Activated CD4-positive, alpha-beta T cell treated with anti-CD3 and anti-CD28 coated beads for 36 hours (primary cell): ENCODE results near the gene MYO1E. TPM values are rescaled to one million over a fixed set of nuclear protein-coding genes. Genes with fewer than 3 reads are reported as not detected.

Source experiments
- ATAC-seq: fragments of 200-7000 bp; cut with Tn5 transposase; one replicate; pipeline ENCODE4 v1.10.0; 2021; ENCODE audit warnings: mild to moderate bottlenecking, moderate library complexity
- CTCF ChIA-PET: fragments of 350-600 bp; sonication (Branson Sonifier 250); formaldehyde crosslinking; loops from one replicate; lab custom pipeline; 2021; ENCODE audit warnings: antibody characterized with exemption; lab: Charles Lee
- POLR2A ChIA-PET: fragments of 350-600 bp; sonication (Branson Sonifier 250); formaldehyde crosslinking; loops from one replicate; lab custom pipeline; 2021; ENCODE audit warnings: antibody characterized with exemption, inconsistent platforms; lab: Charles Lee
- DNase-seq: peaks from one replicate; pipeline ENCODE4 v3.0.0-alpha.2; 2020
- H3K27ac Mint-ChIP-seq: one replicate; pipeline ENCODE4 v1.8.0; 2021; ENCODE audit warnings: mixed read lengths
- H3K27me3 Mint-ChIP-seq: one replicate; pipeline ENCODE4 v1.8.0; 2021; ENCODE audit warnings: mixed read lengths
- H3K36me3 Mint-ChIP-seq: one replicate; pipeline ENCODE4 v1.8.0; 2021; ENCODE audit warnings: low read depth, mixed read lengths
- H3K4me1 Mint-ChIP-seq: one replicate; pipeline ENCODE4 v1.8.0; 2021; ENCODE audit warnings: mixed read lengths
- H3K4me3 Mint-ChIP-seq: one replicate; pipeline ENCODE4 v1.8.0; 2021; ENCODE audit warnings: mild to moderate bottlenecking, moderate library complexity, mixed read lengths
- H3K9me3 Mint-ChIP-seq: one replicate; pipeline ENCODE4 v1.8.0; 2021; ENCODE audit warnings: low read depth, mixed read lengths
- intact Hi-C, 2 experiments: fragments of 100-400 bp; cut with DNase I in 1 of 2; cut with micrococcal nuclease in 1 of 2; formaldehyde crosslinking; loops; one replicate each; pipeline versions ENCODE4 v1.14.2 to v1.15.1; 2022 to 2024; cut with DNase I, micrococcal nuclease
- total RNA-seq, 2 experiments: library from RNA; stranded (reverse); gene quantifications; one replicate each; pipeline ENCODE4 v1.2.3, GENCODE V29; 2021

MYO1E gene
- total RNA-seq, 2 experiments from 2014 or later: 8.0 to 12.6 TPM

DNA sequence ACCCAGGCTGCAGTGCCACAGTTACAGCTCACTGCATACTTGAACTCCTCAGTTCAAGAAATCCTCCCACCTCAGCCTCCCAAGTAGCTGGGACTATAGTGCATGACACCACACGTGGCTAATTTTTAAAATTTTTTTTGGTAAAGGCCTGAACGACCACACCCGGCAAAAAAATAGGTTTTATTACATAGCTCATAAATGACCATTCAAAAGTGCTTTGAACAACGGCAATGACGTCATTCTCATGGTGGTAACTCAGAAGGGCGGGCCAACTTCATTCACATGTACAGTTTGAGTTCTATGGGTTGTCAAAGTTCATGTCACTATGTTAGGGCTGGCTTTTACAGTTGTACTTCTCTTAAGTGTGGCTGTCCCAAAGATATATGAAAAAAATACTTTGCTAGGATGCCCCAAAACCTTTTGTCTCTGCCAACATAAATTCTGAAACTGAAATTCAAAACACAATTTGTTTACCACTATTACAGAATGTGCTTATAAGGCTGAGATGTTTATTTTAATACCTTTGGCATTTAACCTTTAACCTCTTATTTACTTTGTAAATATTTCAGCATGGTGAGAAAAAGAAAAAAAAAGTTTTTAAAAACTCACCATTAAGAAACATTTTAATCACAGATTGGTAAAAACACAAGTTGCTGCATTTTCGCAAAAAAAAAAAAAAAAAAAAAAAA is 6.2 kb downstream of the MYO1E start:
- Mint-ChIP-seq H3K27ac (no peak overlapping the region), H3K4me3 (no peak overlapping the region), H3K36me3 (no peaks in the 10 kb centered on the region), H3K27me3 (peaks cover 32% of the 10 kb centered on the region), H3K4me1 (peaks cover 7% of the 10 kb centered on the region), H3K9me3 (no peaks in the 10 kb centered on the region)
- ChIA-PET POLR2A (no interaction called here), CTCF (no interaction called here)
- DNase-seq (no peak), ATAC-seq (no peak)
- intact Hi-C loops: no loop called here

DNA sequence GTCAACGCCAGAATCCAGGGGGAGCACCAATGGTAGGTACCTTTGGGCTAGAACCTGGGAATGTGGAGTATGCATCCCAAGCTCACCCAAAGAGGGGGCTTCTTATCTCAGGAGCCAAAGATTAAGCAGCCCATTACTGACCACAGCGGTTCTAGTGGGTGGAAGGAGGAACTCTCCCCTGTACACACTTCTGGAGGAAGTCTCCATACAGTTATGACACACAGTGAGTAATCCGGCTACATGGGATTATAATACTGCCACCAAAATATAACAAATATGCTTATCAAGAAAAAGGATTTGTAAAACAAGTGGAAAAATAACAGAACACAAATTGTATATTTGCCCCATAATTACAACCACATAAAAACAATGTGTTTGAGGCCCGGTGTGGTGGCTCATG is 8.4 kb downstream of the MYO1E start:
- DNase-seq (no peak), ATAC-seq (no peak)
- Mint-ChIP-seq H3K36me3 (no peaks in the 10 kb centered on the region), H3K27me3 (peaks cover 17% of the 10 kb centered on the region), H3K4me3 (no peak overlapping the region), H3K9me3 (no peaks in the 10 kb centered on the region), H3K4me1 (no peaks in the 10 kb centered on the region), H3K27ac (no peak overlapping the region)
- intact Hi-C loops: no loop called here
- CTCF ChIA-PET: interaction anchor here (0.6 kb wide), 1 partner anchor 943 kb away, joined by 3 read pairs; no protein-coding TSS in a partner anchor
- POLR2A ChIA-PET: no interaction called here

DNA sequence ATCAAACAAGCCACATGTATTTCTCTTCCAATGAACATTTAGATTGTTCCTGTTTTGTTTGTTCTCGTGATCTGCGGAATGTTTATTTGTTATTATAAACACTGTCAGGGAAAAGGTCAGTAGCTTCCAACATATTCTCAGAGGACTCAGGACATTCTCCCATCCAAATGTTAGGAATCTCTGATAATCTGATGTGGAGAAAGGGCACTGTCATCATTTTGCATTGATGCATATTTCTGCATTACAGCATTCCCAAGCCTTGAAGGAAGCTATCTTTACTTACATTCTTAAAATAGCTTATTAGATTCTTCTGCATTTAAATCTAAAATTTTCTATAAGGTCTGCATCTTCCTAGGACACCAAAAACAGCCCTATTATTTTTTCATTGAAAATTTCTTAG is 10.3 kb downstream of the MYO1E start:
- intact Hi-C loops: no loop called here
- Mint-ChIP-seq H3K27me3 (peaks cover 15% of the 10 kb centered on the region), H3K9me3 (no peaks in the 10 kb centered on the region), H3K4me1 (no peaks in the 10 kb centered on the region), H3K4me3 (no peak overlapping the region), H3K27ac (no peak overlapping the region), H3K36me3 (no peaks in the 10 kb centered on the region)
- ChIA-PET POLR2A (interaction anchor here (0.6 kb wide), 1 partner anchor 145 kb away, joined by 3 read pairs; no protein-coding TSS in a partner anchor), CTCF (interaction anchor here (0.7 kb wide), 1 partner anchor 110 kb away, joined by 3 read pairs; no protein-coding TSS in a partner anchor)
- ATAC-seq (no peak), DNase-seq (no peak)

DNA sequence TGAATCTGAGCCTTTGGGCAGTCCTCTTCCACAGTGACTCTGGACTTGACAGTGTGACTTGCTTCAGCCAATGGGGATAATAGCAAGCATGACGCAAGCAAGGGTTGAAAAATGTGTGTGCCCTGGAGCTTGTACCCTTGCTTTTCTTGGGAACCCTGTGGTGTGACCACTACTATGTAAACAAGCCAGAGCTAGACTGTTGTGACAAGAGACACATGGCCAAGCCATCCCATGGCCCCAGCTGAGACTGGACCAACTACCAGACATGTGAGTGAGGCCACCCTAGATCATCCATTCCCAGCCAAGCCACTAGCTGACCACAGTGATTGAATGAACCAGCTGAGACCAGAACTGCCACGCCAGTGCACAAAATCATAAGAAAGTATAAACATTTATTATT is 11.8 kb downstream of the MYO1E start:
- no peak for ATAC-seq

DNA sequence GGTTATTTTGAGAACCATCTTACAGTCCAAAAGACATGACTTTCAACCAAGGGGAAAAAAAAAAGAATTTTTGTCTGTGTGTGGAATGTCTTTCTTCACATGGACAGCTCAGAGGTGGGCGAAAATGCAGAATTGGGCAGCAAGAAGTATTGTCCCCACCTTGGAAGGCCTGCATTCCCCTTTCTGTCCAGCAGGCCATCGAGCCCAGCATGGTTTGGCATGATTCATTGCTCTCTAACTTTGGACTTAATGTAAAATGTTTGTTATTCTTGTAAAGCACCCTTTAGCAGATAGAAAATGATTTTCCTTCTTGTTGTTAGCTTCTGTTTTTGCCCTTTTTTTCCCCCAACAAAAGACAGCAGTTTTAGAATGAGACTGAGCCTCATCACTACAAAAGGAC is 12.4 kb downstream of the MYO1E start:
- intact Hi-C loops: no loop called here
- no peaks in the 10 kb centered on the region for H3K9me3 Mint-ChIP-seq
- H3K27ac Mint-ChIP-seq: no peak overlapping the region
- DNase-seq (no peak), ATAC-seq (no peak)
- H3K27me3 Mint-ChIP-seq: peaks cover 16% of the 10 kb centered on the region
- POLR2A ChIA-PET: no interaction called here
- no peak overlapping the region for H3K4me3 Mint-ChIP-seq
- CTCF ChIA-PET: interaction anchor here (0.7 to 1.3 kb wide), 5 partner anchors 9 to 1613 kb away, joined by 3 to 4 read pairs (median 3); partner anchors contain the start of gene MYO1E
- H3K36me3 Mint-ChIP-seq: no peaks in the 10 kb centered on the region
- H3K4me1 Mint-ChIP-seq: no peaks in the 10 kb centered on the region

More for the DNA sequence above, 11.8 kb downstream of the MYO1E start:
- DNase-seq: no peak
- POLR2A ChIA-PET: no interaction called here
- Mint-ChIP-seq H3K36me3 (no peaks in the 10 kb centered on the region), H3K9me3 (no peaks in the 10 kb centered on the region), H3K4me1 (no peaks in the 10 kb centered on the region), H3K27ac (no peak overlapping the region), H3K4me3 (no peak overlapping the region), H3K27me3 (peaks cover 16% of the 10 kb centered on the region)
- intact Hi-C loops: no loop called here
- CTCF ChIA-PET: interaction anchor here (0.7 to 1.3 kb wide), 4 partner anchors 9 to 1613 kb away, joined by 3 to 4 read pairs (median 3); partner anchors contain the start of gene MYO1E

DNA sequence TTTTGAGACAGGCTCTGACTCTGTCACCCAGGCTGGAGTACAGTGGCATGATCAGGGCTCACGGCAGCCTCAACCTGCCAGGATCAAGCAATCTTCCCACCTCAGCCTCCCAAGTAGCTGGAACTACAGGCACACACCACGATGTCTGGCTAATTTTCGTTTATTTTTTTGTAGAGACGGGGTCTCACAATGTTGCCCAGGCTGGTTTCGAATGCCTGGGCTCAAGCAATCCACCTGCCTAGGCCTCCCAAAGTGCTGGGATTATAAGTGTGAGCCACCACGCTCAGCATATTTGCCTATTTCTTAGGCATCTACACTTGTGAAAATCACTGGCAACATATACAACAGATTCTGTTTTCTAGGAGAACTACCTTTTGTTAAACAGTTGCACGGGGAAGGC is 16.9 kb downstream of the MYO1E start:
- Mint-ChIP-seq H3K4me1 (peaks cover 10% of the 10 kb centered on the region), H3K36me3 (no peaks in the 10 kb centered on the region), H3K4me3 (no peak overlapping the region), H3K27ac (no peak overlapping the region), H3K9me3 (no peaks in the 10 kb centered on the region), H3K27me3 (peaks cover 12% of the 10 kb centered on the region)
- ATAC-seq (no peak), DNase-seq (no peak)
- intact Hi-C loops: no loop called here
- POLR2A ChIA-PET: no interaction called here
- CTCF ChIA-PET: interaction anchor here (0.7 kb wide), 1 partner anchor 390 kb away, joined by 3 read pairs; no protein-coding TSS in a partner anchor

DNA sequence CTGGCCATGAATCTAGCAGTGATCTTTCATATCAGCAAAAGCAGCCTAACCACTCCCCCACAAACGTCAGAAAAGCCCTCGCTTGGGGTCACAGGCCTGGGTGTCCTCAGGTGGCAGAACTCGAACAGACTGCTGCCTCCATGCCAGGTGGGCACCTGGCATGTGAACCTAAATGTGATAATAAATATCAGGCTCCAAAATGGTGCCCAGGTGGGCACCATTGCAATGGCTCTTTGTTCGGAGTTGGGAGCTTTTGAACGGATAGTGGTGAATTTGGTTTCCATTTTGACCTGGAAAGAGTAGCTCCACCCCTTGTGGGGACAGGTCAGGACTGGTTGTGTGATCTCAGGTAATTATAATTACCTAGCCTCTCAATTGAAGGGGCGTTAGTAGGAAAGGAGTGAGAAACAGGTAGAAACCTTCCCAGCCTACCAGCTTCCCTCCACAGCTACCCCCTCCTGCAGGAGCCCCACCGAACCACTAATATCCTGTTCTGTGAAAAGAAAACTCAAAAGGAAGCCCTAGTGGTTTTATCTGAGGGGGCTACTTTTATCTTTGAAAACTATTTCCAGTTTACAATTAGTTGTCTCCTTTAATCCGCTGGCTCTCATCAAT is 18.1 kb downstream of the MYO1E start:
- H3K27me3 Mint-ChIP-seq: peaks cover 12% of the 10 kb centered on the region
- intact Hi-C loops: no loop called here
- ATAC-seq: no peak
- CTCF ChIA-PET: interaction anchor here (0.8 kb wide), 1 partner anchor 166 kb away, joined by 3 read pairs; no protein-coding TSS in a partner anchor
- no peaks in the 10 kb centered on the region for H3K36me3 Mint-ChIP-seq
- DNase-seq: no peak
- peaks cover 19% of the 10 kb centered on the region for H3K4me1 Mint-ChIP-seq
- H3K27ac Mint-ChIP-seq: no peak overlapping the region
- POLR2A ChIA-PET: no interaction called here
- H3K9me3 Mint-ChIP-seq: no peaks in the 10 kb centered on the region
- H3K4me3 Mint-ChIP-seq: no peak overlapping the region

DNA sequence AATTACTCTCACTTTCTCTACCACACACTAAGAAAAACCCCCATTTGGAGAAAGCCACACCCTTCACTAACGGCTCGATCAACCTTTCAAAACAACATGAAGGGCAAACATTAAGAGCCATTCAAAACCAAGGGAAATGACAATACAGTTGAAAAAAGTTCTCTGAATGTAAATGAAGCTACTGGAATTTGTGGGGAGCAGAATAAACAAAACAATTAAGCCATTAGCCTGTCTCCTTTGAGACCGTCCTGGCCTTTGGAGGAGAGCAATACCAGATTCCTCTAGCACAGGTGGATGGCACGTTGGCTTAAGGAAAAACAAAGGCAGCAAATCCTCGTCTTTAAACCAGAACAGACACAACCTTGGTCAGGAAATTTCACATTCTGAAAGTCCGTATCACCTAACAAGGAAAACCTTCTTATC is 18.7 kb downstream of the MYO1E start:
- intact Hi-C loops: no loop called here
- Mint-ChIP-seq H3K36me3 (no peaks in the 10 kb centered on the region), H3K9me3 (no peaks in the 10 kb centered on the region), H3K27ac (no peak overlapping the region), H3K4me3 (no peak overlapping the region), H3K4me1 (peaks cover 20% of the 10 kb centered on the region), H3K27me3 (peaks cover 12% of the 10 kb centered on the region)
- DNase-seq (no peak), ATAC-seq (no peak)
- POLR2A ChIA-PET: no interaction called here
- CTCF ChIA-PET: interaction anchor here (0.8 kb wide), 2 partner anchors 29 to 166 kb away, joined by 3 read pairs; no protein-coding TSS in a partner anchor

DNA sequence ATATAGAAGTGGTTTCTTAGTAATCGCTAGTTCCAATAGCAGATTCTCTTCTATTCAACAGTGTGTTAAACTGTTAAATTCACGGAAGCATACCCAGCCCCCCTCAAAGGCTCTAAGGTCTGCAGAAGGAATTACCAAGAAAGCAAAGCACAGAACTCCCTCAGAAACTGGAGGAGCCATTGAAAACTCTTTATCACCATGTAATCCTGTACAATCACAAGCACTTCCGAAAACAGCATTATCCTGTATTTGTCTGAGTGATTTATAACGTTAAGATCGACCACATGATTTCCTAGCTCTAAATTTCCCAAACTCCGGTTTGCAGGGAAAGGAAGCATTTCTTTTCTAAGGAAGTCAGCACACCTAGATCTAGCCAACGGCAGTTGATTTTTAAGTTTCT is 20.0 kb downstream of the MYO1E start:
- POLR2A ChIA-PET: no interaction called here
- H3K4me1 Mint-ChIP-seq: peaks cover 20% of the 10 kb centered on the region
- no peak overlapping the region for H3K27ac Mint-ChIP-seq
- H3K36me3 Mint-ChIP-seq: no peaks in the 10 kb centered on the region
- intact Hi-C loops: no loop called here
- DNase-seq (no peak), ATAC-seq (no peak)
- CTCF ChIA-PET: interaction anchor here (0.5 kb wide), 1 partner anchor 19 kb away, joined by 4 read pairs; no protein-coding TSS in a partner anchor
- H3K9me3 Mint-ChIP-seq: no peaks in the 10 kb centered on the region
- H3K27me3 Mint-ChIP-seq: peaks cover 9% of the 10 kb centered on the region
- no peak overlapping the region for H3K4me3 Mint-ChIP-seq

DNA sequence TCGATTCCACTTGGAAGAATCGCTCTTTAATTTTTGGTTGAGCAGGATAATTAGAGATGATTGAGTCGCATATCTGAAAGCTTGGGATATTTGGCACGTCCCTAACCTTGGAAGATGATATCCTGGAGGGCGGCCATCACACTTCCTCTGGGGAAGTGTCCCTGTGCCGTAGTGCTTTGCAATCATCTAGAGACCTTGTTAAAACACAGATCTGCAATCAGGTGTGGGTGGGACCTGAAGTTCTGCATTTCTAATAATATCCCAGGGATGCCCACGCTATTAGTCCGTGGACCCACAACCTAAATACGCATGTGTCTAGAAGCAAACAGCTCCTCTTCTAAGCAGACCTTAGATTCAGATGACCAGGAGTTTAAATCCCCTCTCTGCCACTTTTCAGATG is 20.5 kb downstream of the MYO1E start:
- H3K27me3 Mint-ChIP-seq: peaks cover 7% of the 10 kb centered on the region
- POLR2A ChIA-PET: no interaction called here

DNA sequence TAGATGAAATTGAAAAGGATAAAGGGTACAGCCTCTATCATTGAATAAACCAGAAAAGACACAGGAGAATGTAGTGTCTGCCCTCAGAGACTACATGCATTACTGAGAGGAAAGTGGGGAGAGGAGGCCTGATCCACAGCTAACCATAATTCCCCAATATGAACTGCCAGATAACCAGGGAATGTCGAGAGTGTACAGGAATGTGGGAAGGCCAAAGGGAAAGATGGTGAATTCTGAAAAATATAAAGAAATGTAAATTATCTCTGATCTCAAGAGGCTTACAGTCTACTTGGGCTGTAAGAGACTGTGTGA is 22.3 kb downstream of the MYO1E start:
- H3K4me3 Mint-ChIP-seq: no peak overlapping the region

More for the DNA sequence above, 20.5 kb downstream of the MYO1E start:
- Mint-ChIP-seq H3K36me3 (no peaks in the 10 kb centered on the region), H3K27ac (no peak overlapping the region), H3K4me1 (peaks cover 20% of the 10 kb centered on the region), H3K9me3 (no peaks in the 10 kb centered on the region), H3K4me3 (no peak overlapping the region)
- intact Hi-C loops: no loop called here
- DNase-seq: no peak
- ATAC-seq: no peak
- CTCF ChIA-PET: interaction anchor here (0.5 to 0.9 kb wide), 2 partner anchors 9 to 19 kb away, joined by 3 to 4 read pairs; no protein-coding TSS in a partner anchor

More for the DNA sequence above, 22.3 kb downstream of the MYO1E start:
- Mint-ChIP-seq H3K4me1 (peaks cover 20% of the 10 kb centered on the region), H3K27me3 (peaks cover 5% of the 10 kb centered on the region), H3K27ac (peak overlapping the region; percentile 2), H3K36me3 (no peaks in the 10 kb centered on the region), H3K9me3 (no peaks in the 10 kb centered on the region)
- CTCF ChIA-PET: no interaction called here
- ATAC-seq: no peak
- POLR2A ChIA-PET: no interaction called here
- DNase-seq: no peak
- intact Hi-C loops: loop anchor here in 1 of 2 experiments (1.0 kb wide), 1 partner anchor 52 kb away; no protein-coding TSS in a partner anchor
